OCI-LY3 (cell line): Measurements from ENCODE around the gene SFSWAP.

Source experiments
- CTCF ChIP-seq: fragments of 200-600, 300-600 bp; sonication (generic); IDR thresholded peaks from 2 replicates; pipeline ENCODE4 v1.5.1; 2014; ENCODE audit warnings: antibody characterized with exemption, low read length, low read depth
- EZH2phosphoT487 ChIP-seq: fragments of 200-600 bp; shearing (Covaris generic); IDR thresholded peaks from 2 replicates; pipeline ENCODE4 v1.6.1; 2018; ENCODE audit warnings: antibody characterized with exemption, mixed run types, low read depth

- TF ChIP-seq CTCF, result no peak
- TF ChIP-seq EZH2phosphoT487, result no peak
Observed at GRCh38 chr12:131711551-131712205, 788 bp downstream of the SFSWAP start.
